Thyroid gland (tissue), 4 donors: Measurements from ENCODE around the gene SMARCA4.

Experiments used
- CTCF ChIP-seq, 6 experiments: fragments of 200-600 bp in 3 of 6; fragments of 450-650 bp in 3 of 6; sonication (generic) in 3 of 6; IDR thresholded peaks; one replicate each; pipeline ENCODE4 v1.5.1; 2016 to 2019; ENCODE audit warnings: antibody characterized with exemption in 6 of 6, mild to moderate bottlenecking in 2 of 6, inconsistent platforms in 1 of 6, moderate library complexity in 1 of 6
- POLR2A ChIP-seq, 2 donors: fragments of 450-650 bp; IDR thresholded peaks; one replicate each; pipeline ENCODE4 v1.6.1; 2017; ENCODE audit warnings: antibody characterized with exemption in 2 of 2, mild to moderate bottlenecking in 2 of 2, moderate library complexity in 1 of 2

GRCh38 chr19:10913716-10914340 lies 47.0 kb upstream of the SMARCA4 start:
- TF ChIP-seq POLR2A (IDR thresholded peaks at IDR 0.05) (no peak), CTCF (IDR thresholded peaks at IDR 0.05) (no peak)
